CD4-positive, alpha-beta T cell (primary cell): ENCODE data around the gene HIGD1A. TPM values are rescaled to one million over a fixed set of nuclear protein-coding genes. Genes with fewer than 3 reads are reported as not detected.

Experiments used
- ATAC-seq: fragments of 200-7000 bp; cut with Tn5 transposase; one replicate; pipeline ENCODE4 v1.10.0; 2022; ENCODE audit warnings: mild to moderate bottlenecking; ENCODE audit not compliant: poor library complexity
- CTCF ChIA-PET: fragments of 350-600 bp; sonication (Branson Sonifier 250); formaldehyde crosslinking; loops from one replicate; lab custom pipeline; 2021; ENCODE audit warnings: antibody characterized with exemption, inconsistent platforms; lab: Charles Lee
- POLR2A ChIA-PET: fragments of 350-600 bp; sonication (Branson Sonifier 250); formaldehyde crosslinking; loops from one replicate; lab custom pipeline; 2021; ENCODE audit warnings: antibody characterized with exemption, inconsistent platforms; lab: Charles Lee
- DNase-seq, 14 experiments: peaks; one replicate each; pipeline ENCODE4 v3.0.0-alpha.2; 2013 to 2020; ENCODE audit warnings: mixed read lengths in 2 of 14
- H3K27ac ChIP-seq, 2 donors: one replicate each; pipeline versions ENCODE4 v1.5.1 to v1.7.0; 2013; ENCODE audit warnings: low read length in 2 of 2, low read depth in 1 of 2, mild to moderate bottlenecking in 1 of 2
- H3K27me3 ChIP-seq, 2 experiments: 1 replicate in 1 of 2; 2 replicates in 1 of 2; pipeline versions ENCODE4 v1.6.1 to v1.7.0; 2013; ENCODE audit warnings: low read length in 2 of 2, control low read depth in 1 of 2, mild to moderate bottlenecking in 1 of 2, moderate library complexity in 1 of 2; ENCODE audit not compliant: insufficient read depth in 2 of 2, control insufficient read depth in 1 of 2
- H3K36me3 ChIP-seq: one replicate; pipeline ENCODE4 v1.6.1; 2013; ENCODE audit warnings: low read length, control low read depth; ENCODE audit not compliant: insufficient read depth
- H3K4me1 ChIP-seq: one replicate; pipeline ENCODE4 v1.6.1; 2013; ENCODE audit warnings: low read length, control low read depth; ENCODE audit not compliant: insufficient read depth
- H3K4me3 ChIP-seq: one replicate; pipeline ENCODE4 v1.5.1; 2013; ENCODE audit warnings: mild to moderate bottlenecking, low read length, moderate library complexity
- H3K9me3 ChIP-seq, 2 experiments: 1 replicate in 1 of 2; 2 replicates in 1 of 2; pipeline versions ENCODE4 v1.6.1 to v1.7.0; 2013; ENCODE audit warnings: low read length in 2 of 2, mild to moderate bottlenecking in 2 of 2, control low read depth in 1 of 2, moderate library complexity in 1 of 2; ENCODE audit not compliant: control insufficient read depth in 1 of 2, insufficient read depth in 1 of 2
- H3K27ac Mint-ChIP-seq: one replicate; pipeline ENCODE4 v1.8.0; 2020; ENCODE audit warnings: mixed read lengths
- H3K27me3 Mint-ChIP-seq: one replicate; pipeline ENCODE4 v1.8.0; 2021; ENCODE audit warnings: mixed read lengths
- H3K36me3 Mint-ChIP-seq: one replicate; pipeline ENCODE4 v1.8.0; 2021; ENCODE audit warnings: low read depth, mixed read lengths
- H3K4me1 Mint-ChIP-seq: one replicate; pipeline ENCODE4 v1.8.0; 2021; ENCODE audit warnings: low read depth, mixed read lengths
- H3K4me3 Mint-ChIP-seq: one replicate; pipeline ENCODE4 v1.8.0; 2020; ENCODE audit warnings: mild to moderate bottlenecking, mixed read lengths
- H3K9me3 Mint-ChIP-seq: one replicate; pipeline ENCODE4 v1.8.0; 2020; ENCODE audit warnings: mixed read lengths
- intact Hi-C, 2 experiments: fragments of 100-400 bp; cut with DNase I in 1 of 2; cut with micrococcal nuclease in 1 of 2; formaldehyde crosslinking; loops; one replicate each; pipeline versions ENCODE4 v1.15.1 to v1.9.0; 2023 to 2025; cut with DNase I, micrococcal nuclease
- total RNA-seq, 174 experiments: library from RNA in 2 of 174; stranded (reverse) in 2 of 174; gene quantifications; one replicate each; pipeline ENCODE4 v1.2.3 and lab custom pipeline; 2021 to 2026
- TF ChIP-seq, protein P1 (sequence below): fragments of 200-600 bp; IDR thresholded peaks from one replicate; pipeline ENCODE4 v1.8.0; 2022; ENCODE audit warnings: antibody characterized with exemption, mild to moderate bottlenecking

The HIGD1A gene
- total RNA-seq, 2 experiments from 2014 or later, result 9.3 to 11.3 TPM

DNA sequence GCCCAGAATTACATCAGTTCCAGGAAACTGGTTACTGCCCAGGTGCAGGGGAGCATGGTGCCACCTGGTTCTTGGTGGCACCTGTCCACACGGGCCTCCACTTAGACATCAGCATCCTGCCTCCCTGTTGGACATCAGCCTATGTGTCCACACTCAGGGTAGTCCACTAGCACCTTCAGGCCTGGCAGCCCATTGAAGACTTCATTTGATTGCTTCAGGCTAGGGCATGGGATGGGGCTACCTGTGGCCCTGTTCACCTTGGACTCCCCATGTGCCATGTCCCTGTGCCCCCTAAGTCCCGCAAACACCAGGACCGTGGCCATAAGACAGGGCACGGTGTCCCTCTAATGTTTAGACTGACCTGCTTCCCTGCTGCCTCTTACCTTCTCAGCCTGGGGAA, 40.5 kb upstream of the HIGD1A start:
- Mint-ChIP-seq H3K36me3 (no peaks in the 10 kb centered on the region), H3K27me3 (peaks cover under 1% of the 10 kb centered on the region), H3K4me3 (no peak overlapping the region), H3K4me1 (peaks cover 7% of the 10 kb centered on the region), H3K9me3 (no peaks in the 10 kb centered on the region), H3K27ac (no peak overlapping the region)
- no peak for ATAC-seq
- intact Hi-C loops, result no loop called here
- Histone ChIP-seq H3K27me3 (no peaks in the 10 kb centered on the region), H3K36me3 (no peaks in the 10 kb centered on the region), H3K27ac (no peak overlapping the region), H3K4me3 (no peak overlapping the region), H3K9me3 (no peaks in the 10 kb centered on the region), H3K4me1 (peaks cover 11% of the 10 kb centered on the region)
- TF ChIP-seq, protein P1, sequence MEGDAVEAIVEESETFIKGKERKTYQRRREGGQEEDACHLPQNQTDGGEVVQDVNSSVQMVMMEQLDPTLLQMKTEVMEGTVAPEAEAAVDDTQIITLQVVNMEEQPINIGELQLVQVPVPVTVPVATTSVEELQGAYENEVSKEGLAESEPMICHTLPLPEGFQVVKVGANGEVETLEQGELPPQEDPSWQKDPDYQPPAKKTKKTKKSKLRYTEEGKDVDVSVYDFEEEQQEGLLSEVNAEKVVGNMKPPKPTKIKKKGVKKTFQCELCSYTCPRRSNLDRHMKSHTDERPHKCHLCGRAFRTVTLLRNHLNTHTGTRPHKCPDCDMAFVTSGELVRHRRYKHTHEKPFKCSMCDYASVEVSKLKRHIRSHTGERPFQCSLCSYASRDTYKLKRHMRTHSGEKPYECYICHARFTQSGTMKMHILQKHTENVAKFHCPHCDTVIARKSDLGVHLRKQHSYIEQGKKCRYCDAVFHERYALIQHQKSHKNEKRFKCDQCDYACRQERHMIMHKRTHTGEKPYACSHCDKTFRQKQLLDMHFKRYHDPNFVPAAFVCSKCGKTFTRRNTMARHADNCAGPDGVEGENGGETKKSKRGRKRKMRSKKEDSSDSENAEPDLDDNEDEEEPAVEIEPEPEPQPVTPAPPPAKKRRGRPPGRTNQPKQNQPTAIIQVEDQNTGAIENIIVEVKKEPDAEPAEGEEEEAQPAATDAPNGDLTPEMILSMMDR, result no peak
- CTCF ChIA-PET, result no interaction called here
- no peak for DNase-seq
- POLR2A ChIA-PET, result no interaction called here

DNA sequence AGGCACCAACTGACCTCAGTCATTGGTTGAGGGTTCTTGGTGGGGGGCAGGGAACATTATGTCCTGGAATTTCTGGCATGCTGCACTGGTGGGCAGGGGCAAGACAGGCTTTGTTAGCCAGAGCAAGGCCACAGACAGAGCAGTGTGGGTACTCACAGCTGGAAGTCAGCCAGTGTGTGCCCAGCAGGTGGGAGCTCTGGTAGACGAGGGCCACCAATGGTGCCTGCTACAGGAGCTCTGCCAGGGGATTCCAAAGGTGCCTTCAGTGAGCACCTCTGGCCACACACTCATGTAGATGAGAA, 40.1 kb upstream of the HIGD1A start:
- TF ChIP-seq, protein P1, result no peak
- Histone ChIP-seq H3K36me3 (no peaks in the 10 kb centered on the region), H3K4me1 (peaks cover 11% of the 10 kb centered on the region), H3K27ac (no peak overlapping the region), H3K4me3 (no peak overlapping the region), H3K27me3 (no peaks in the 10 kb centered on the region), H3K9me3 (no peaks in the 10 kb centered on the region)
- Mint-ChIP-seq H3K27ac (no peak overlapping the region), H3K27me3 (peaks cover 5% of the 10 kb centered on the region), H3K9me3 (no peaks in the 10 kb centered on the region), H3K4me3 (no peak overlapping the region), H3K36me3 (no peaks in the 10 kb centered on the region), H3K4me1 (peaks cover 7% of the 10 kb centered on the region)
- DNase-seq (no peak), ATAC-seq (no peak)
- intact Hi-C loops, result no loop called here
- ChIA-PET POLR2A (no interaction called here), CTCF (no interaction called here)

DNA sequence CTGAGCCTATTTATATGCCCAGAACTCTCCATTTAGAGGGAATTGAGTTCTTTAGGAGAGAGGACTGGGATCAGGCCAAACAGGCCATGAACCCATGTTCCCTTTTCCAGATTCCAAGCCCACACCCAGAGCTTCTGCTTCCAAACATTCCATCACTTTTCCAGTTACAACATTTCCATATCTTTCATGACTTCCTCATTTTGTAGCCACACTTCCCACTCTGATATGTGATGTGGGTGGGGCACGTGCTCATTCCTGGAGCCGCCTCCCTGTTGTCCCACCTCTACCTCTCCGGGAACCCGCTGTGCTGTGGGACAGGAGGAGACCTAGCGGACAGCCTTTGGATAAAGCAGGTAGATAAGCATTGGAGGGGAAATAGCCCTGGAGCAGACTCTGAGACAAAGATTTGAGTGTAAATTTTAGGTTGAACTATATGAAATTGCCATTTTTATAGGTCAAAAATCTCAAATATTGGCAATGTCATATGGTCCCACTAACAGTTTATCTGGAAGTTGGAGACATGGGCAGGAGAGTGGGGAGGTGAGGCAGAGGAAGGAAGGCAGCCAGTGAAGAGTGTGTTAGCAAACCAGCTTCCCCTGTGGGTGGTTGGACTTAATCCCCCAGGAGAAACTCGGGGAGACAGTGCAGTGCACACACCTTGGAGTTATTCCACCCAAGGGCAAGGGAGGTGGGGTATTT, 39.6 kb upstream of the HIGD1A start:
- H3K36me3 ChIP-seq, result no peaks in the 10 kb centered on the region
- H3K36me3 Mint-ChIP-seq, result no peaks in the 10 kb centered on the region
- no peaks in the 10 kb centered on the region for H3K27me3 ChIP-seq
- peaks cover 7% of the 10 kb centered on the region for H3K4me1 Mint-ChIP-seq
- H3K9me3 ChIP-seq, result no peaks in the 10 kb centered on the region
- ChIA-PET POLR2A (no interaction called here), CTCF (no interaction called here)
- no peak overlapping the region for H3K27ac ChIP-seq
- H3K4me3 Mint-ChIP-seq, result no peak overlapping the region
- no peaks in the 10 kb centered on the region for H3K9me3 Mint-ChIP-seq
- peaks cover 11% of the 10 kb centered on the region for H3K4me1 ChIP-seq
- intact Hi-C loops, result no loop called here
- no peak for ATAC-seq
- H3K27ac Mint-ChIP-seq, result no peak overlapping the region
- no peak overlapping the region for H3K4me3 ChIP-seq
- H3K27me3 Mint-ChIP-seq, result peaks cover 5% of the 10 kb centered on the region
- TF ChIP-seq, protein P1, result no peak
- no peak for DNase-seq
